CD4-positive, alpha-beta T cell treated with Interleukin-17A for 1 hour (primary cell): Measurements from ENCODE around the gene PCDHGA11.
"Not testable (repeated sequence)": the region's sequence is repeated elsewhere in the genome, so short reads cannot be mapped to it uniquely, and the experiment has no call there.

Experiments
- DNase-seq: peaks from one replicate; pipeline ENCODE4 v3.0.0-alpha.2; 2020

PCDHGA11 gene

GRCh38 chr5:141399555-141400258, 21.1 kb upstream of the PCDHGA11 start:
- DNase-seq: no peak

GRCh38 chr5:141402553-141403243, 18.2 kb upstream of the PCDHGA11 start, which contains the start of gene PCDHGA9:
Gene PCDHGA9 (plus strand): TSS chr5:141402778. CDS start chr5:141402953, 175 bp downstream.
- peak; percentile 22 for DNase-seq

DNA sequence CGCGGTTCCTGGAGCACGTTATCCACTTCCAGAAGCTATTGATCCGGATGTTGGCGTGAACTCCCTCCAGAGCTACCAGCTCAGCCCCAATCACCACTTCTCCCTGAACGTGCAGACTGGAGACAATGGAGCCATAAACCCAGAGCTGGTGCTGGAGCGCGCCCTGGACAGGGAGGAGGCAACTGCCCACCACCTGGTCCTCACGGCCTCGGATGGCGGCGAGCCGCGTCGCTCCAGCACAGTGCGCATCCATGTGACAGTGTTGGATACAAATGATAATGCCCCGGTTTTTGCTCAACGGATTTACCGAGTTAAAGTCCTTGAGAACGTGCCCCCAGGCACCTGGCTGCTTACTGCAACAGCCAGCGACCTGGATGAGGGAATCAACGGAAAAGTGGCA, 17.5 kb upstream of the PCDHGA11 start:
- DNase-seq: no peak

- peak; percentile 40 for DNase-seq
Measured at GRCh38 chr5:141407790-141408505, 12.9 kb upstream of the PCDHGA11 start, which contains the start of gene PCDHGB6. Gene PCDHGB6 (plus strand): TSS chr5:141408021. CDS start chr5:141408203, 182 bp downstream.

DNA sequence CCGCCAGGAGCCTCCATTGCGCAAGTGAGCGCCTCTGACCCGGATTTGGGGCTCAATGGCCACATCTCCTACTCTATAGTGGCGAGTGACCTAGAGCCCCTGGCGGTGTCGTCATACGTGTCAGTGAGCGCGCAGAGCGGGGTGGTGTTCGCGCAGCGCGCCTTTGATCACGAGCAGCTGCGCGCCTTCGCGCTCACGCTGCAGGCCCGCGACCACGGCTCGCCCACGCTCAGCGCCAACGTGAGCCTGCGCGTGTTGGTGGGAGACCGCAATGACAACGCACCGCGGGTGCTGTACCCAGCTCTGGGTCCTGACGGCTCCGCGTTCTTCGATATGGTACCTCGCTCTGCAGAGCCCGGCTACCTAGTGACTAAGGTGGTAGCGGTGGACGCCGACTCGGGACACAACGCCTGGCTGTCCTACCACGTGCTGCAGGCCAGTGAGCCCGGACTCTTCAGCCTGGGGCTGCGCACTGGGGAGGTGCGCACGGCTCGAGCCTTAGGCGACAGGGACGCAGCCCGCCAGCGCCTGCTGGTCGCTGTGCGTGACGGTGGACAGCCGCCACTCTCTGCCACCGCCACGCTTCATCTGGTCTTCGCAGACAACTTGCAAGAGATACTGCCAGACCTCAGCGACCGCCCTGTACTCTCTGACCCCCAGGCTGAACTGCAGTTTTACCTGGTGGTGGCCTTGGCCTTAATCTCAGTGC, 11.1 kb upstream of the PCDHGA11 start:
- DNase-seq: no peak

DNA sequence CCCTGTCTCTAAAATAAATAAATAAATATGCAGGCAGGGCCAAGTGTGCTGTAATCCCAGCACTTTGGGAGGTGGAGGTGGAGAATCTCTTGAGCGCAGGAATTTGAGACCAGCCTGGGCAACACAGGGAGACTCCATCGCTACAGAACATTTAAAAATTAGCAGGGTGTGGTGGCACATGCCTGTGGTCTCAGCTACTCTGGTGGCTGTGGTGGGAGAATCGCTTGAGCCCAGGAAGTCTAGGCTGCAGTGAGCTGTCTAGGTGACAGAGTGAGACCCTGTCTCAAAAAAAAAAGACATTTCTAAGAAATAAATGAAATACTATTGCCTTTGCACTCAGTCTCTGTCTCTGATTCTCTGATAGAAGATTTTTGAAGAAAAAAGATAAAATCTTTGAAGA, 9.3 kb upstream of the PCDHGA11 start:
- no peak for DNase-seq

GRCh38 chr5:141412854-141413539, 7.9 kb upstream of the PCDHGA11 start, which contains the start of gene PCDHGA10:
Gene PCDHGA10 (plus strand): TSS chr5:141412987. CDS start chr5:141413176, 189 bp downstream.
- DNase-seq: peak; percentile 70

DNA sequence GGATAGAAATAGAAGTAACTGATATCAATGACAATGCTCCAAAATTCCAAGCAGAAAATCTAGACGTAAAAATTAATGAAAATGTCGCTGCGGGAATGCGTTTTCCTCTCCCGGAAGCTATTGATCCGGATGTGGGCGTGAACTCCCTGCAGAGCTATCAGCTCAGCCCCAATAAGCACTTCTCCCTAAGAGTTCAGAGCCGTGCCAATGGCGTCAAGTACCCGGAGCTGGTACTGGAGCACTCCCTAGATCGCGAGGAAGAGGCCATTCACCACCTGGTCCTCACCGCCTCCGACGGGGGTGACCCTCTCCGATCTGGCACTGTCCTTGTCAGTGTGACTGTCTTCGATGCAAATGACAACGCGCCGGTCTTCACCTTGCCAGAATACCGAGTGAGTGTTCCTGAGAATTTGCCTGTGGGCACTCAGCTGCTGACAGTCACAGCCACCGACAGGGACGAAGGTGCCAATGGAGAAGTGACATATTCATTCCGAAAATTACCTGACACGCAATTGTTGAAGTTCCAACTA, 7.2 kb upstream of the PCDHGA11 start:
- DNase-seq: no peak

DNA sequence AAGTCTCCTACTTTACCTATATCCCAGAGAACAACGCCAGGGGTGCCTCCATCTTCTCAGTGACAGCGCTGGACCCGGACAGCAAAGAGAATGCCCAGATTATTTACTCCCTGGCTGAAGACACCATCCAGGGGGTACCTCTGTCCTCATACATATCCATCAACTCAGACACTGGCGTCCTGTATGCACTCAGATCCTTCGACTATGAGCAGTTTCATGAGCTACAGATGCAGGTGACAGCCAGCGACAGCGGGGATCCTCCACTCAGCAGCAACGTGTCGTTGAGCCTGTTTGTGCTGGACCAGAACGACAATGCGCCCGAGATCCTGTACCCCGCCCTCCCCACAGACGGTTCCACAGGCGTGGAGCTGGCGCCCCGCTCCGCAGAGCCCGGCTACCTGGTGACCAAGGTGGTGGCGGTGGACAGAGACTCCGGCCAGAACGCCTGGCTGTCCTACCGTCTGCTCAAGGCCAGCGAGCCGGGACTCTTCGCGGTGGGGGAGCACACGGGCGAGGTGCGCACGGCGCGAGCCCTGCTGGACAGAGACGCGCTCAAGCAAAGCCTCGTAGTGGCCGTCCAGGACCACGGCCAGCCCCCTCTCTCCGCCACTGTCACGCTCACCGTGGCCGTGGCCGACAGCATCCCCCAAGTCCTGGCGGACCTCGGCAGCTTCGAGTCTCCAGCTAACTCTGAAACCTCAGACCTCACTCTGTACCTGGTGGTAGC, 6.1 kb upstream of the PCDHGA11 start:
- not testable (repeated sequence) for DNase-seq

GRCh38 chr5:141415275-141415618, 5.6 kb upstream of the PCDHGA11 start:
- not testable (repeated sequence) for DNase-seq

GRCh38 chr5:141417494-141418172, 3.2 kb upstream of the PCDHGA11 start, which contains the start of gene PCDHGB7:
Gene PCDHGB7 (plus strand): TSS chr5:141417677. CDS start chr5:141417860, 183 bp downstream.
- peak; percentile 52 for DNase-seq

GRCh38 chr5:141419074-141419880, 1.6 kb upstream of the PCDHGA11 start:
- no peak for DNase-seq

GRCh38 chr5:141421489-141421855, 621 bp downstream of the PCDHGA11 start:
- DNase-seq: no peak

DNA sequence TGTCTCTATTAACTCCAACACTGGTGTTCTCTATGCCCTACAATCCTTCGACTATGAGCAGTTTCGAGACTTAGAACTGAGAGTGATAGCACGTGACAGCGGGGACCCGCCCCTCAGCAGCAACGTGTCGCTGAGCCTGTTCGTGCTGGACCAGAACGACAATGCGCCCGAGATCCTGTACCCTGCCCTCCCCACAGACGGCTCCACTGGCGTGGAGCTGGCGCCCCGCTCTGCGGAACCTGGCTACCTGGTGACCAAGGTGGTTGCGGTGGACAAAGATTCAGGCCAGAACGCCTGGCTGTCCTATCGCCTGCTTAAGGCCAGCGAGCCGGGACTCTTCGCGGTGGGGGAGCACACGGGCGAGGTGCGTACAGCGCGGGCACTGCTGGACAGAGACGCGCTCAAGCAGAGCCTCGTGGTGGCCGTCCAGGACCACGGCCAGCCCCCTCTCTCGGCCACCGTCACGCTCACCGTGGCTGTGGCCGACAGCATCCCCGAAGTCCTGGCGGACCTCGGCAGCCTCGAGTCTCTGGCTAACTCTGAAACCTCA, 2.0 kb downstream of the PCDHGA11 start:
- no peak for DNase-seq

DNA sequence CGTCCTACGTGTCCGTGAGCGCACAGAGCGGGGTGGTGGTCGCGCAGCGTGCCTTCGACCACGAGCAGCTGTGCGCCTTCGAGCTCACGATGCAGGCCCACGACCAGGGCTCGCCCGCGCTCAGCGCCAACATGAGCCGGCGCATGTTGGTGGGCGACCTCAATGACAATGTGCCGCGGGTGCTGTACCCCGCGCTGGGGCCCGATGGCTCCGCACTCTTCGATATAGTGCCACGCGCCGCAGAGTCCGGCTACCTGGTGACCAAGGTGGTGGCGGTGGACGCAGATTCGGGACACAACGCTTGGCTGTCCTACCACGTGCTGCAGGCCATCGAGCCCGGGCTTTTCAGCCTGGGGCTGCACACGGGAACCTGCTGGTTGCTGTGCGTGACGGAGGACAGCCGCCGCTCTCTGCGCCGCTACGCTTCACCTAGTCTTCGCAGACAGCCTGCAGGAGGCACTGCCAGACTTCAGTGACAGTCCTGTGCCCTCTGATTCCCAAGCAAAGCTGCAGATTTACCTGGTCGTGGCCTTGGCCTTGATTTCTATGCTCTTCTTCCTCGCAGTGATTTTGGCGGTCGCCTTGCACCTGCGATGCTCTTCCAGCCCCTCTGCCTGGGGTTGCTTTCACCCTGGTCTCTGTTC, 7.1 kb downstream of the PCDHGA11 start:
- DNase-seq: no peak

- peak; percentile 41 for DNase-seq
Measured at GRCh38 chr5:141430332-141431113, 9.7 kb downstream of the PCDHGA11 start, which contains the start of gene PCDHGA12. Gene PCDHGA12 (plus strand): TSS chr5:141430507. CDS start chr5:141430760, 253 bp downstream.

- no peak for DNase-seq
Measured at GRCh38 chr5:141431286-141431685, 10.4 kb downstream of the PCDHGA11 start.

DNA sequence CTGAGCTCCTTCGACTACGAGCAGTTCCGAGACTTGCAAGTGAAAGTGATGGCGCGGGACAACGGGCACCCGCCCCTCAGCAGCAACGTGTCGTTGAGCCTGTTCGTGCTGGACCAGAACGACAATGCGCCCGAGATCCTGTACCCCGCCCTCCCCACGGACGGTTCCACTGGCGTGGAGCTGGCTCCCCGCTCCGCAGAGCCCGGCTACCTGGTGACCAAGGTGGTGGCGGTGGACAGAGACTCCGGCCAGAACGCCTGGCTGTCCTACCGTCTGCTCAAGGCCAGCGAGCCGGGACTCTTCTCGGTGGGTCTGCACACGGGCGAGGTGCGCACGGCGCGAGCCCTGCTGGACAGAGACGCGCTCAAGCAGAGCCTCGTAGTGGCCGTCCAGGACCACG, 11.5 kb downstream of the PCDHGA11 start:
- DNase-seq: not testable (repeated sequence)
